Measurements from ENCODE around the gene GADL1.

GRCh38 chr3:30768046-30768445 lies 126.4 kb downstream of the GADL1 start:
- TF ChIP-seq CTCF (IDR thresholded peaks at IDR 0.05) (no peak), POLR2A (IDR thresholded peaks at IDR 0.05) (no peak)
